Mesodermal cell (in vitro differentiated cells): ENCODE data around the gene DEPDC4. TPM values are rescaled to one million over a fixed set of nuclear protein-coding genes. Genes with fewer than 3 reads are reported as not detected.
"Not testable (repeated sequence)": the region's sequence is repeated elsewhere in the genome, so short reads cannot be mapped to it uniquely, and the experiment has no call there.

Experiments used
- H3K27ac ChIP-seq: 2 replicates; pipeline ENCODE4 v1.7.0; 2013; ENCODE audit warnings: mild to moderate bottlenecking, low read depth, low read length, moderate library complexity; ENCODE audit not compliant: severe bottlenecking
- H3K36me3 ChIP-seq: 2 replicates; pipeline ENCODE4 v1.7.1; 2013; ENCODE audit warnings: mild to moderate bottlenecking, low read length, moderate library complexity; ENCODE audit not compliant: control insufficient read depth, insufficient read depth
- H3K4me1 ChIP-seq: one replicate; pipeline ENCODE4 v1.7.1; 2013; ENCODE audit warnings: mild to moderate bottlenecking, low read length; ENCODE audit not compliant: insufficient read depth, control insufficient read depth, poor library complexity, severe bottlenecking
- H3K4me3 ChIP-seq: 2 replicates; pipeline ENCODE4 v1.7.0; 2013; ENCODE audit warnings: low read length, control low read depth, mild to moderate bottlenecking; ENCODE audit not compliant: insufficient read depth, poor library complexity, severe bottlenecking; ENCODE audit errors: extremely low read depth
- H3K9me3 ChIP-seq: 2 replicates; pipeline ENCODE4 v1.7.1; 2013; ENCODE audit warnings: mild to moderate bottlenecking, low read length, moderate library complexity; ENCODE audit not compliant: control insufficient read depth
- WGBS, 2 experiments: methylation state at CpG; one replicate each; pipeline ENCODE4 v1.1.5; 2013; ENCODE audit warnings: missing lambda C conversion rate in 2 of 2; ENCODE audit not compliant: insufficient coverage in 2 of 2; 5-methylcytosine and 5-hydroxymethylcytosine counted together
- polyA plus RNA-seq, 2 experiments: library from polyadenylated mRNA; stranded (reverse); fragments of 50-300 nt; gene quantifications; one replicate each; pipeline ENCODE4 v1.2.3, GENCODE V29; 2013

The DEPDC4 gene
- polyA plus RNA-seq (2013, experiment 1 of 2) = 4.3 TPM
- 3.6 TPM for polyA plus RNA-seq (2013, experiment 2 of 2)

- WGBS, 2 experiments = 1% methylated on average over 38 to 49 of the region's 62 CpGs
- H3K4me3 ChIP-seq = peak within 1 kb of the TSS; percentile 97
- H3K27ac ChIP-seq = peak within 1 kb of the TSS; percentile 97
Observed at GRCh38 chr12:100266835-100267602, at the start of gene DEPDC4, which contains the start of gene SCYL2. TSS of gene DEPDC4 (minus strand) at chr12:100267079. CDS start at chr12:100267076, 3 bp downstream. TSS of gene SCYL2 (plus strand) at chr12:100267177. CDS start at chr12:100282971, 15,794 bp downstream.

GRCh38 chr12:100311317-100311716 lies 44.4 kb upstream of the DEPDC4 start:
- no peak overlapping the region for H3K27ac ChIP-seq
- H3K4me1 ChIP-seq = no peaks in the 10 kb centered on the region
- no peak overlapping the region for H3K4me3 ChIP-seq
- no CpG with 5 or more reads among the region's 1 CpG for WGBS, 2 experiments
- no peaks in the 10 kb centered on the region for H3K9me3 ChIP-seq
- peaks cover 56% of the 10 kb centered on the region for H3K36me3 ChIP-seq

More at GRCh38 chr12:100266835-100267602, at the start of gene DEPDC4, which contains the start of gene SCYL2:
- H3K4me1 ChIP-seq = no peaks in the 10 kb centered on the region
- no peaks in the 10 kb centered on the region for H3K9me3 ChIP-seq
- peaks cover 10% of the 10 kb centered on the region for H3K36me3 ChIP-seq

GRCh38 chr12:100308138-100308537 lies 41.3 kb upstream of the DEPDC4 start:
- peaks cover 53% of the 10 kb centered on the region for H3K36me3 ChIP-seq
- 90 to 100% methylated on average over 2 of the region's 5 CpGs for WGBS, 2 experiments
- not testable (repeated sequence) for H3K9me3 ChIP-seq

GRCh38 chr12:100304334-100304733 lies 37.5 kb upstream of the DEPDC4 start:
- H3K4me3 ChIP-seq, H3K4me1 ChIP-seq, H3K27ac ChIP-seq, H3K9me3 ChIP-seq: not testable (repeated sequence)
- H3K36me3 ChIP-seq = peaks cover 61% of the 10 kb centered on the region
- WGBS, 2 experiments = 93 to 98% methylated on average over 6 of the region's 7 CpGs

More at GRCh38 chr12:100308138-100308537, 41.3 kb upstream of the DEPDC4 start:
- not testable (repeated sequence) for H3K4me3 ChIP-seq, H3K27ac ChIP-seq, H3K4me1 ChIP-seq

GRCh38 chr12:100303831-100304230 lies 37.0 kb upstream of the DEPDC4 start:
- Histone ChIP-seq H3K4me1 (no peaks in the 10 kb centered on the region), H3K36me3 (peaks cover 66% of the 10 kb centered on the region), H3K9me3 (peaks cover 4% of the 10 kb centered on the region), H3K27ac (no peak overlapping the region), H3K4me3 (no peak overlapping the region)
- 100% methylated on average over 4 of the region's 4 CpGs for WGBS, 2 experiments

GRCh38 chr12:100302081-100302480 lies 35.2 kb upstream of the DEPDC4 start:
- no CpG with 5 or more reads among the region's 1 CpG for WGBS, 2 experiments
- Histone ChIP-seq H3K9me3 (peaks cover 4% of the 10 kb centered on the region), H3K4me1 (no peaks in the 10 kb centered on the region), H3K36me3 (peaks cover 75% of the 10 kb centered on the region), H3K27ac (no peak overlapping the region), H3K4me3 (no peak overlapping the region)

- H3K27ac ChIP-seq = no peak overlapping the region
- no peaks in the 10 kb centered on the region for H3K4me1 ChIP-seq
- no peak overlapping the region for H3K4me3 ChIP-seq
- peaks cover 53% of the 10 kb centered on the region for H3K36me3 ChIP-seq
- no peaks in the 10 kb centered on the region for H3K9me3 ChIP-seq
- WGBS, 2 experiments = 100% methylated on average over 1 of the region's 4 CpGs
Observed at GRCh38 chr12:100295764-100296555, 29.1 kb upstream of the DEPDC4 start.

- H3K4me3 ChIP-seq, H3K27ac ChIP-seq, H3K4me1 ChIP-seq, H3K9me3 ChIP-seq: not testable (repeated sequence)
- WGBS, 2 experiments = no CpG with 5 or more reads among the region's 24 CpGs
- H3K36me3 ChIP-seq = peaks cover 43% of the 10 kb centered on the region
Observed at GRCh38 chr12:100294366-100294765, 27.5 kb upstream of the DEPDC4 start.

- Histone ChIP-seq H3K4me1 (no peaks in the 10 kb centered on the region), H3K36me3 (peaks cover 33% of the 10 kb centered on the region), H3K4me3 (no peak overlapping the region), H3K9me3 (no peaks in the 10 kb centered on the region), H3K27ac (no peak overlapping the region)
- no CpG with 5 or more reads among the region's 1 CpG for WGBS, 2 experiments
Observed at GRCh38 chr12:100293017-100293416, 26.1 kb upstream of the DEPDC4 start.

- H3K27ac ChIP-seq = no peak overlapping the region
- H3K9me3 ChIP-seq = no peaks in the 10 kb centered on the region
- no CpG with 5 or more reads among the region's 3 CpGs for WGBS, 2 experiments
- H3K4me3 ChIP-seq = no peak overlapping the region
- H3K36me3 ChIP-seq = peaks cover 25% of the 10 kb centered on the region
- H3K4me1 ChIP-seq = no peaks in the 10 kb centered on the region
Observed at GRCh38 chr12:100290016-100290415, 23.1 kb upstream of the DEPDC4 start.
